IMR-90 (cell line): ENCODE results near the gene ARID3C. TPM values are rescaled to one million over a fixed set of nuclear protein-coding genes. Genes with fewer than 3 reads are reported as not detected.

Experiments used
- ATAC-seq: fragments of 200-7000 bp; cut with Tn5 transposase; 2 replicates; pipeline ENCODE4 v1.9.1; 2020; ENCODE audit warnings: low read depth, mild to moderate bottlenecking, moderate library complexity
- BruUV-seq: library from RNA; stranded (reverse); fragments of 400-500 nt; replicated peaks from 2 replicates; lab custom pipeline; 2021; lab: Mats Ljungman, UMichigan
- CTCF ChIA-PET: fragments of 300-600 bp; formaldehyde crosslinking; extraction: SDS; loops from one replicate; lab custom pipeline; 2021; ENCODE audit warnings: antibody characterized with exemption; lab: Yijun Ruan, JAX
- POLR2A ChIA-PET: fragments of 300-600 bp; sonication (Branson Sonifier 250); formaldehyde crosslinking; loops from one replicate; lab custom pipeline; 2022; ENCODE audit warnings: antibody characterized with exemption; ENCODE audit not compliant: unreplicated experiment; lab: Charles Lee
- DNase-seq: peaks from one replicate; pipeline ENCODE4 v3.0.0; 2013
- H2AFZ ChIP-seq: replicated peaks from 2 replicates; pipeline ENCODE3; 2013; ENCODE audit warnings: low read length, mild to moderate bottlenecking; ENCODE audit not compliant: poor library complexity
- H2AK5ac ChIP-seq: 2 replicates; pipeline ENCODE4 v1.6.1; 2013; ENCODE audit warnings: low read depth, low read length, inconsistent platforms
- H2AK9ac ChIP-seq: replicated peaks from 2 replicates; pipeline ENCODE3; 2013; ENCODE audit warnings: mild to moderate bottlenecking, low read depth, low read length, moderate library complexity; ENCODE audit not compliant: poor library complexity
- H2BK120ac ChIP-seq: 2 replicates; pipeline ENCODE4 v1.6.1; 2013; ENCODE audit warnings: low read depth, low read length, inconsistent platforms
- H2BK15ac ChIP-seq: 3 replicates; pipeline ENCODE4 v1.6.1; 2013; ENCODE audit warnings: low read depth, low read length, inconsistent platforms
- H2BK20ac ChIP-seq: 2 replicates; pipeline ENCODE4 v1.6.1; 2013; ENCODE audit warnings: low read depth, mild to moderate bottlenecking, inconsistent platforms, low read length, moderate library complexity
- H2BK5ac ChIP-seq: 2 replicates; pipeline ENCODE4 v1.6.1; 2013; ENCODE audit warnings: mild to moderate bottlenecking, low read depth, low read length, inconsistent platforms; ENCODE audit not compliant: poor library complexity, severe bottlenecking
- H3K14ac ChIP-seq: replicated peaks from 2 replicates; pipeline ENCODE4 v1.6.1; 2013; ENCODE audit warnings: low read depth, low read length, inconsistent platforms
- H3K18ac ChIP-seq: 2 replicates; pipeline ENCODE4 v1.6.1; 2013; ENCODE audit warnings: low read depth, low read length, control low read depth
- H3K23ac ChIP-seq: 2 replicates; pipeline ENCODE4 v1.6.1; 2013; ENCODE audit warnings: low read depth, low read length, inconsistent platforms
- H3K27ac ChIP-seq: 2 replicates; pipeline ENCODE4 v1.5.1; 2013; ENCODE audit warnings: mild to moderate bottlenecking, control low read depth, low read length; ENCODE audit not compliant: insufficient read depth
- H3K27me3 ChIP-seq: 2 replicates; pipeline ENCODE4 v1.6.1; 2013; ENCODE audit warnings: low read length; ENCODE audit not compliant: control insufficient read depth, insufficient read depth
- H3K36me3 ChIP-seq: 2 replicates; pipeline ENCODE4 v1.6.1; 2013; ENCODE audit warnings: low read length, mixed read lengths; ENCODE audit not compliant: control insufficient read depth, insufficient read depth
- H3K4ac ChIP-seq: 2 replicates; pipeline ENCODE4 v1.6.1; 2013; ENCODE audit warnings: low read depth, low read length, inconsistent platforms
- H3K4me1 ChIP-seq: 2 replicates; pipeline ENCODE4 v1.6.1; 2013; ENCODE audit warnings: low read length, mixed read lengths; ENCODE audit not compliant: control insufficient read depth, insufficient read depth
- H3K4me2 ChIP-seq: 2 replicates; pipeline ENCODE4 v1.6.1; 2013; ENCODE audit warnings: low read depth, mild to moderate bottlenecking, control low read depth, low read length, moderate library complexity
- H3K4me3 ChIP-seq: 2 replicates; pipeline ENCODE4 v1.5.1; 2013; ENCODE audit warnings: low read depth, mild to moderate bottlenecking, control low read depth, low read length, moderate library complexity; ENCODE audit not compliant: insufficient read depth
- H3K56ac ChIP-seq: 2 replicates; pipeline ENCODE4 v1.6.1; 2013; ENCODE audit warnings: low read length, inconsistent platforms; ENCODE audit not compliant: insufficient read depth; ENCODE audit errors: extremely low read depth
- H3K79me1 ChIP-seq, 2 experiments: 2 replicates each; pipeline ENCODE4 v1.6.1; 2013; ENCODE audit warnings: low read length in 2 of 2, inconsistent platforms in 1 of 2, low read depth in 1 of 2
- H3K9ac ChIP-seq: 2 replicates; pipeline ENCODE4 v1.6.1; 2013; ENCODE audit warnings: low read depth, low read length, control low read depth
- H3K9me1 ChIP-seq: 2 replicates; pipeline ENCODE4 v1.6.1; 2013; ENCODE audit warnings: low read length, inconsistent platforms; ENCODE audit not compliant: insufficient read depth
- H3K9me3 ChIP-seq: 2 replicates; pipeline ENCODE4 v1.6.1; 2013; ENCODE audit warnings: low read length; ENCODE audit not compliant: control insufficient read depth, insufficient read depth
- H4K20me1 ChIP-seq: 2 replicates; pipeline ENCODE4 v1.6.1; 2013; ENCODE audit warnings: low read length, inconsistent platforms; ENCODE audit not compliant: insufficient read depth
- H4K5ac ChIP-seq: 2 replicates; pipeline ENCODE4 v1.6.1; 2013; ENCODE audit warnings: mild to moderate bottlenecking, low read depth, low read length, control low read depth
- H4K8ac ChIP-seq, 2 experiments: 2 replicates each; pipeline ENCODE4 v1.6.1; 2013; ENCODE audit warnings: low read depth in 2 of 2, low read length in 2 of 2, control low read depth in 1 of 2, inconsistent platforms in 1 of 2
- H4K91ac ChIP-seq: 2 replicates; pipeline ENCODE4 v1.6.1; 2013; ENCODE audit warnings: low read depth, low read length, inconsistent platforms; ENCODE audit not compliant: insufficient read depth
- BHLHE40 ChIP-seq: fragments of 150-350 bp; IDR thresholded peaks from 2 replicates; pipeline ENCODE4 v1.6.1; 2016; ENCODE audit warnings: mild to moderate bottlenecking, low read depth, low read length
- CHD1 ChIP-seq: IDR thresholded peaks from 2 replicates; pipeline ENCODE4 v1.6.1; 2012; ENCODE audit warnings: low read depth, low read length, improper control_type of control experiment
- FOS ChIP-seq: fragments of 150-350 bp; IDR thresholded peaks from 2 replicates; pipeline ENCODE4 v1.6.1; 2016; ENCODE audit warnings: low read depth, low read length
- NFE2L2 ChIP-seq: fragments of 150-350 bp; IDR thresholded peaks from 2 replicates; pipeline ENCODE4 v1.6.1; 2016; ENCODE audit warnings: low read depth, mild to moderate bottlenecking, low read length
- RCOR1 ChIP-seq: IDR thresholded peaks from 2 replicates; pipeline ENCODE4 v1.6.1; 2012; ENCODE audit warnings: mild to moderate bottlenecking, low read length, improper control_type of control experiment; ENCODE audit not compliant: insufficient replicate concordance
- WGBS, 2 experiments: methylation state at CpG; one replicate each; pipeline versions ENCODE4 v1.1.5 to v1.1.7; 2013; ENCODE audit warnings: missing lambda C conversion rate in 2 of 2; ENCODE audit not compliant: insufficient read length in 1 of 2; ENCODE audit errors: extremely low coverage in 2 of 2; 5-methylcytosine and 5-hydroxymethylcytosine counted together
- dilution Hi-C: fragments of 300-500 bp; cut with HindIII; formaldehyde crosslinking; loops from one replicate; pipeline ENCODE4 v1.14.3; 2018; ENCODE audit warnings: low sequenced_read_pairs; ENCODE audit not compliant: unreplicated experiment
- in situ Hi-C: fragments of 300-500 bp; cut with MboI; formaldehyde crosslinking; loops from 3 replicates; pipeline ENCODE4 v1.14.3; 2019; ENCODE audit warnings: low sequenced_read_pairs, inconsistent platforms, mixed read lengths
- intact Hi-C: fragments of 100-400 bp; cut with micrococcal nuclease; formaldehyde crosslinking; loops from 2 replicates; pipeline ENCODE4 v1.10.0; 2022
- polyA plus RNA-seq, 3 experiments: library from polyadenylated mRNA; depleted of rRNA; stranded (reverse); fragments of >200 nt; gene quantifications; 2 replicates each; pipeline ENCODE4 v1.2.3, GENCODE V29; 2012; ENCODE audit warnings: low replicate concordance in 1 of 3
- total RNA-seq: library from RNA; depleted of rRNA; stranded (reverse); fragments of >200 nt; gene quantifications from 2 replicates; pipeline ENCODE4 v1.2.3, GENCODE V29; 2012

The ARID3C gene
- total and polyA plus RNA-seq, 2 of the 4 experiments (the other 2 are of a cell fraction), result 0.07 TPM; not detected in 1

DNA sequence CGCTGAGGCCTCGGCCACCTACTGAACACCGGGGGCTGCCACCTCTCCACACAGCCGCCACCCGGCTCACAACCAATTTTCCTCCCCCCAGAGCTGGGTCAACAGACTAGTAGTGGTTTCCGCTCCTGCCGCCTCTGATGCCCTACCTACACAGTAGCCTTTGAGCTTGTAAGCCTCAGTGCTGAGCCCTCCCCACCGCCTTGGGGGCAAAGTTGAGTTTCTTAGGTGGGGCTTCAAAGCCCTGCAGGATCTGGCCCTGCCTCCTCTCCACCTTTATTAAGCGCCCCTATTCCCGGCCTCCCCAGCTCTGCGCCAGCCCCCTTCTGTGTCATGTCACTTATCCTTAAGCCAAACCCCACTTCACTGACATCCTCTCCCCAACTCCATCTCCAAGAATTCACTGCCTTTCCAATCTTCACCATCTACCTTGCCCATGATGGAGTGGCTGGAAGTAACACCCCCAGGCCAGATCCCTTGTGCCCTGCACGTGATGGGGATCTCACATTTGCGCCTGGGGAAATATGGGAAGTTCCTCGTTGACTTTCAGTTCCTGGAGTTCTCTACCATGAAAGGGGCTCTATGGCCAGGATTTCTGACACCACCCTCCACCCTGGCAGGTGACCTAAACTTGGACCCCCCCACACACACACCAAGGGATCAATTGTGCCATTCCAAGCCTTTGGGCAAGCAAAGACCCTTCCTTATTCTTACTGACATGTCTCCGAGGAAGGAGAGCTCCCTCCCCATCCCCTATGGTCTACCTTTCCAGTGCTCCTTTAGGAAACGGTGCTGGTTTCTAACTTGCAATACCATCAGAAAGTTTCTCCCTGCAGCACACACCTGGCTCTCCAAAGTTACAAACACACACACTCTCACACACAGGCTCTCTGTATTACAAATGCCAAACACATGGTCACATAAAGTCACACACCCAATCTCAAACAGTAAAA is 36.7 kb downstream of the ARID3C start:
- intact Hi-C loops (loop anchor here (1.0 kb wide), 2 partner anchors 44 to 155 kb away; no protein-coding TSS in a partner anchor), dilution Hi-C loops (no loop called here), in situ Hi-C loops (no loop called here)
- Histone ChIP-seq H3K23ac (0 out of 2 replicates have a peak overlapping the region, but pooled peaks have one; percentile 1), H3K18ac (no peak overlapping the region), H3K4me1 (no peaks in the 10 kb centered on the region; the same call in 1 of the 2 replicates), H2AFZ (no peak overlapping the region), H3K36me3 (no peaks in the 10 kb centered on the region), H3K27ac (no peak overlapping the region), H3K4ac (no peak overlapping the region), H2AK9ac (no peak overlapping the region), H3K4me3 (no peak overlapping the region), H3K14ac (no peak overlapping the region), H2BK120ac (no peak overlapping the region), H2BK5ac (no peak overlapping the region), H4K8ac (no peak overlapping the region), H4K5ac (no peak overlapping the region), H4K20me1 (peaks cover 8% of the 10 kb centered on the region; the same call in 1 of the 2 replicates), H2BK20ac (no peak overlapping the region), H2BK15ac (no peak overlapping the region), H3K79me1 (no peaks in the 10 kb centered on the region), H3K4me2 (no peak overlapping the region), H3K9ac (no peak overlapping the region), H2AK5ac (no peak overlapping the region), H3K9me1 (no peaks in the 10 kb centered on the region), H3K27me3 (peaks cover 84% of the 10 kb centered on the region), H3K56ac (no peak overlapping the region), H4K91ac (no peak overlapping the region), H3K9me3 (no peaks in the 10 kb centered on the region)
- BruUV-seq, result no TSS peak
- DNase-seq (no peak), ATAC-seq (peak; percentile 5; the same call in 1 of the 2 replicates)
- CTCF ChIA-PET, result interaction anchor here (0.6 to 3.3 kb wide), 13 partner anchors 10 to 542 kb away, joined by 3 to 35 read pairs (median 5); no protein-coding TSS in a partner anchor
- 31% methylated on average over 4 of the region's 16 CpGs; no CpG with 5 or more reads in 1 of the 2 experiments for WGBS, 2 experiments
- POLR2A ChIA-PET, result interaction anchor here (1.3 kb wide), 1 partner anchor 188 kb away, joined by 5 read pairs; no protein-coding TSS in a partner anchor
- TF ChIP-seq NFE2L2 (no peak), CHD1 (no peak), FOS (no peak), RCOR1 (no peak), BHLHE40 (no peak)
